Memory B cell (primary cell): ENCODE measurements around the gene ZBTB17.
"Not testable (repeated sequence)": the region's sequence is repeated elsewhere in the genome, so short reads cannot be mapped to it uniquely, and the experiment has no call there.

Experiments
- ATAC-seq: fragments of 150-1000 bp; cut with Tn5 transposase; 2 replicates; pipeline ENCODE4 v1.10.0; 2021; ENCODE audit warnings: low read depth, mild to moderate bottlenecking, moderate library complexity
- DNase-seq, 2 donors: peaks; one replicate each; pipeline ENCODE4 v3.0.0; 2022; ENCODE audit warnings: low spot score in 2 of 2
- H3K27ac Mint-ChIP-seq: one replicate; pipeline ENCODE4 v1.8.0; 2022; ENCODE audit warnings: mild to moderate bottlenecking, moderate library complexity, mixed read lengths
- H3K27me3 Mint-ChIP-seq: one replicate; pipeline ENCODE4 v1.8.0; 2022; ENCODE audit warnings: mixed read lengths
- H3K36me3 Mint-ChIP-seq: one replicate; pipeline ENCODE4 v1.8.0; 2022; ENCODE audit warnings: mild to moderate bottlenecking, mixed read lengths
- H3K4me1 Mint-ChIP-seq: one replicate; pipeline ENCODE4 v1.8.0; 2022; ENCODE audit warnings: mixed read lengths
- H3K4me3 Mint-ChIP-seq: one replicate; pipeline ENCODE4 v1.8.0; 2022; ENCODE audit warnings: mild to moderate bottlenecking, moderate library complexity, mixed read lengths
- H3K9me3 Mint-ChIP-seq: one replicate; pipeline ENCODE4 v1.8.0; 2022; ENCODE audit warnings: mixed read lengths

Gene ZBTB17

GRCh38 chr1:15926448-15926847 lies 49.5 kb downstream of the ZBTB17 start:
- not testable (repeated sequence) for H3K27ac Mint-ChIP-seq, H3K4me3 Mint-ChIP-seq, H3K27me3 Mint-ChIP-seq, ATAC-seq, H3K4me1 Mint-ChIP-seq, H3K9me3 Mint-ChIP-seq, DNase-seq
- H3K36me3 Mint-ChIP-seq: peaks cover 42% of the 10 kb centered on the region

GRCh38 chr1:15923241-15923640 lies 52.7 kb downstream of the ZBTB17 start:
- Mint-ChIP-seq H3K27ac (no peak overlapping the region), H3K27me3 (no peaks in the 10 kb centered on the region), H3K4me3 (no peak overlapping the region), H3K9me3 (no peaks in the 10 kb centered on the region), H3K4me1 (peaks cover 3% of the 10 kb centered on the region), H3K36me3 (peaks cover 22% of the 10 kb centered on the region)
- ATAC-seq (no peak), DNase-seq (no peak)

GRCh38 chr1:15918962-15919715 lies 56.8 kb downstream of the ZBTB17 start:
- Mint-ChIP-seq H3K4me3 (no peak overlapping the region), H3K4me1 (peaks cover 14% of the 10 kb centered on the region), H3K27me3 (no peaks in the 10 kb centered on the region), H3K36me3 (peaks cover 25% of the 10 kb centered on the region), H3K9me3 (no peaks in the 10 kb centered on the region), H3K27ac (peak overlapping the region; percentile 60)
- DNase-seq (no peak), ATAC-seq (no peak)

- ATAC-seq: peak; percentile 38
- Mint-ChIP-seq H3K36me3 (peaks cover 25% of the 10 kb centered on the region), H3K9me3 (no peaks in the 10 kb centered on the region), H3K27me3 (no peaks in the 10 kb centered on the region), H3K27ac (peak overlapping the region; percentile 58), H3K4me1 (peaks cover 14% of the 10 kb centered on the region), H3K4me3 (no peak overlapping the region)
- DNase-seq: no peak
Measured at GRCh38 chr1:15916916-15917315, 59.0 kb downstream of the ZBTB17 start.

GRCh38 chr1:15916417-15916816 lies 59.5 kb downstream of the ZBTB17 start:
- peak overlapping the region; percentile 58 for H3K27ac Mint-ChIP-seq
- H3K9me3 Mint-ChIP-seq: no peaks in the 10 kb centered on the region
- DNase-seq (no peak), ATAC-seq (no peak)
- H3K4me1 Mint-ChIP-seq: peaks cover 14% of the 10 kb centered on the region
- H3K27me3 Mint-ChIP-seq: no peaks in the 10 kb centered on the region
- H3K4me3 Mint-ChIP-seq: no peak overlapping the region
- H3K36me3 Mint-ChIP-seq: peaks cover 26% of the 10 kb centered on the region

GRCh38 chr1:15915991-15916390 lies 59.9 kb downstream of the ZBTB17 start:
- DNase-seq (no peak), ATAC-seq (no peak)
- peaks cover 27% of the 10 kb centered on the region for H3K36me3 Mint-ChIP-seq
- H3K27me3 Mint-ChIP-seq: no peaks in the 10 kb centered on the region
- peak overlapping the region; percentile 7 for H3K4me3 Mint-ChIP-seq
- peak overlapping the region; percentile 24 for H3K27ac Mint-ChIP-seq
- H3K9me3 Mint-ChIP-seq: no peaks in the 10 kb centered on the region
- H3K4me1 Mint-ChIP-seq: peaks cover 14% of the 10 kb centered on the region

GRCh38 chr1:15913607-15914006 lies 62.3 kb downstream of the ZBTB17 start:
- not testable (repeated sequence) for ATAC-seq, H3K27ac Mint-ChIP-seq, DNase-seq, H3K9me3 Mint-ChIP-seq, H3K4me3 Mint-ChIP-seq, H3K27me3 Mint-ChIP-seq
- Mint-ChIP-seq H3K36me3 (peaks cover 29% of the 10 kb centered on the region), H3K4me1 (peaks cover 14% of the 10 kb centered on the region)

GRCh38 chr1:15911927-15912326 lies 64.0 kb downstream of the ZBTB17 start:
- Mint-ChIP-seq H3K9me3 (no peaks in the 10 kb centered on the region), H3K27ac (no peak overlapping the region), H3K4me3 (no peak overlapping the region), H3K4me1 (peaks cover 10% of the 10 kb centered on the region), H3K27me3 (no peaks in the 10 kb centered on the region), H3K36me3 (peaks cover 27% of the 10 kb centered on the region)
- ATAC-seq: no peak
- DNase-seq: no peak

- Mint-ChIP-seq H3K9me3 (no peaks in the 10 kb centered on the region), H3K36me3 (peaks cover 24% of the 10 kb centered on the region), H3K4me1 (peaks cover 5% of the 10 kb centered on the region), H3K4me3 (no peak overlapping the region), H3K27me3 (no peaks in the 10 kb centered on the region), H3K27ac (peak overlapping the region; percentile 31)
- no peak for ATAC-seq
- no peak for DNase-seq
Measured at GRCh38 chr1:15911141-15911540, 64.8 kb downstream of the ZBTB17 start.

GRCh38 chr1:15908597-15908996 lies 67.3 kb downstream of the ZBTB17 start:
- Mint-ChIP-seq H3K27ac (no peak overlapping the region), H3K4me3 (no peak overlapping the region), H3K27me3 (no peaks in the 10 kb centered on the region), H3K36me3 (peaks cover 18% of the 10 kb centered on the region), H3K9me3 (no peaks in the 10 kb centered on the region), H3K4me1 (peaks cover 3% of the 10 kb centered on the region)
- ATAC-seq (no peak), DNase-seq (no peak)

- H3K36me3 Mint-ChIP-seq: peaks cover 9% of the 10 kb centered on the region
- H3K27ac Mint-ChIP-seq: no peak overlapping the region
- no peak for DNase-seq
Measured at GRCh38 chr1:15902882-15903281, 73.0 kb downstream of the ZBTB17 start.

GRCh38 chr1:15900662-15901279 lies 75.1 kb downstream of the ZBTB17 start:
- DNase-seq: no peak
- Mint-ChIP-seq H3K27me3 (no peaks in the 10 kb centered on the region), H3K4me1 (peaks cover 14% of the 10 kb centered on the region), H3K27ac (peak overlapping the region; percentile 24), H3K36me3 (peaks cover 7% of the 10 kb centered on the region), H3K9me3 (no peaks in the 10 kb centered on the region), H3K4me3 (no peak overlapping the region)
- ATAC-seq: no peak

More at GRCh38 chr1:15902882-15903281, 73.0 kb downstream of the ZBTB17 start:
- Mint-ChIP-seq H3K9me3 (no peaks in the 10 kb centered on the region), H3K4me3 (no peak overlapping the region), H3K4me1 (peaks cover 10% of the 10 kb centered on the region), H3K27me3 (no peaks in the 10 kb centered on the region)
- ATAC-seq: no peak

GRCh38 chr1:15899266-15899665 lies 76.6 kb downstream of the ZBTB17 start:
- Mint-ChIP-seq H3K27me3 (no peaks in the 10 kb centered on the region), H3K27ac (no peak overlapping the region), H3K4me1 (peaks cover 17% of the 10 kb centered on the region), H3K9me3 (no peaks in the 10 kb centered on the region), H3K4me3 (no peak overlapping the region), H3K36me3 (peaks cover 10% of the 10 kb centered on the region)
- no peak for ATAC-seq
- DNase-seq: no peak

GRCh38 chr1:15896841-15897610 lies 78.9 kb downstream of the ZBTB17 start:
- H3K4me1 Mint-ChIP-seq: peaks cover 21% of the 10 kb centered on the region
- not testable (repeated sequence) for H3K4me3 Mint-ChIP-seq, H3K9me3 Mint-ChIP-seq, DNase-seq, H3K27ac Mint-ChIP-seq, ATAC-seq, H3K27me3 Mint-ChIP-seq
- H3K36me3 Mint-ChIP-seq: peaks cover 10% of the 10 kb centered on the region
